IPS-18c (cell line): ENCODE results near the gene SLC25A47.
"Not testable (repeated sequence)": the region's sequence is repeated elsewhere in the genome, so short reads cannot be mapped to it uniquely, and the experiment has no call there.

Experiments used
- H3K4me3 ChIP-seq: 2 replicates; pipeline ENCODE4 v1.7.0; 2013; ENCODE audit warnings: low read depth, mild to moderate bottlenecking, low read length, moderate library complexity; ENCODE audit not compliant: insufficient read depth
- H3K9me3 ChIP-seq: one replicate; pipeline ENCODE4 v1.6.1; 2013; ENCODE audit warnings: mild to moderate bottlenecking, low read length, moderate library complexity; ENCODE audit not compliant: control insufficient read depth, insufficient read depth

Gene SLC25A47

DNA sequence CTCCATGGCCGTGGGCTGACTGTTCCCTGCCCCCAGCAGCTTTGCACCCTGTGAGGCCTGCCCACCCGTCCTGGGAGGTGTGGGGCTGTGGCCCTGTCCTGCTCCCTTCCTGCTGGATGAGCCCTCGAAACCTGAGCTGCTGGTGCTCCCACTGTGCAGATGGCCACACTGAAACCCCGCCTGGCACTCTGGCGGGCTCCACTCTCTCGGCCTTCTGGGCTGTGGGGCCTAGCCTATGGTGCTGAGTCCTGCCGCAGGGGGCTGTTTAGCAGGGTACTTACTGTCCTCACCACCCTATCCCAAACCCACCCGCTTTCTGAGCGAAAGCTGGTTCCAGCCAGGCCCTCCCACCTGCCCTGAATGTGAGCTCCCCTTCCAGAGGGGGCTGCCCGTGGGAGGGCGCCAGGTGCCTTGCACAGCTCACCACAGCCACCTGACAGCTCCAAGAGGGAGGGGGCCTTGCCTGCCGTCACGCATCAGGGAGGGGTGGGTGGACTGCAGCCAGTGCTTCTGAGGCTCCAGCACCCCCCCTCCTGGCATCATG, 7.3 kb downstream of the SLC25A47 start:
- no peak overlapping the region for H3K4me3 ChIP-seq
- H3K9me3 ChIP-seq: peaks cover 2% of the 10 kb centered on the region

DNA sequence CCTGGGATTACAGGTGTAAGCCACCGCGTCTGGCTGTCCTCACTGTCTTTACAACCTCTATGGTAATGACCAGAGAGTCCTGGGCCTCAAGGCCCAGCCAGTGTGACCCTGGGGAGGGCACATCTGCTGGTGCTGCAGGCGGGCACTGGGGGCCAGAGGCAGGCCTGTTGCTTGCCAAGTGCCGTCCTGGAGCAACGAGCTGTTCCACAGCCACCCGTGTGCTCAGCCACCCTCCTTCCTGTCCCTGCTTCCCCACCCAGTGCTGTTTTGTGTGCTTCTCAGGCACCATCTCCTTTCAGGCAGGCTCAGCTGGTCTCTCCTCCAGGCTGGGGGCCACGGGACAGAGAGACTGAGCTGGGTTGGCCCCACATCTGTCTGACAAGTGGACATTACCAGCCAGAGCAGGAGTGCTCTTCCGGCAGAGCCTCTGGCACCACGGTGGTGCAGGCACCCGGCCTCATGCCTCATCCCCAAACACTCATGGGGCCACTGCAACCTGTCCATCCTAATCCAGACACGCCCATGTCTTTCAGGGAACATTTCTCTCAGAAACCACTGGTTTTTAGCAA, 9.0 kb downstream of the SLC25A47 start:
- peaks cover 2% of the 10 kb centered on the region for H3K9me3 ChIP-seq
- H3K4me3 ChIP-seq: no peak overlapping the region

DNA sequence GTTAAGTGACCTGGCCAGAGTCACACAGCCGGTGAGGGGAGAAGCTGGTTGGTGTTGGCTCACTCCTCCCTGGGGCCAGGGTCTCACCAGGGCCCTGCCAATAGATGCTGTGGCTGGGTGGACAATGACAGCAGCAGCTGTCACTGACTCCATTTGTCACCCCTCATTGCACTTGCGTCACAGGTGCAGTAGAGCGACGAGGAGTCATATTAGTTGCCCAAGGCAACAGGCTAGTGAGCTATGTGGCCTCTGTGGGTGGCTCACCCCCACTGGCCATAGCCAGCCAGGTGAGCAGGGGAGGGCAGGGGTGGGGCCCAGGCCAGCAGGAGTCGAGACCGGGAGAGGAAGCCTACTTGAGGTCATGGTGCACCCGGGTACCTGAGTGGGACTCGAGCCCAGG, 9.7 kb downstream of the SLC25A47 start:
- Histone ChIP-seq H3K4me3 (no peak overlapping the region), H3K9me3 (peaks cover 2% of the 10 kb centered on the region)

DNA sequence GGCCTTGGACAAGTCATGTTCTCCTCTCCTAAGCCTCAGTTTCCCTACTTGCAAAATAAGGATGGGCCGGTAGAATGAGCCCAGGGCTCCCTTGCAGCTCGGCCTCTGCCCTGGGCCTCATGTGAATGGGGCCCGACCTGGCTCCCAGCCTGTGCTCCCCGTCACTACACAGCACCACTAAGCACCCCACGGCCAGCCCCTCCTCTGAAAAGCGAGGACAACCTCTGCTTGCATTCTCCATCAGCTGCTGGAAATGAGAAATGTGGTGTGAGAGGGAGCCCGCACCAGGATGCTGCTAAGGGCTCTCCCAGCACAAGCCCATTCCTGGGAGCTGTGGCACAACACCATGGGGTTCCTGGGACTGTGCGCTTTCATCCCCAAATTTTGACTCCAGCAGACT, 10.2 kb downstream of the SLC25A47 start:
- Histone ChIP-seq H3K4me3 (no peak overlapping the region), H3K9me3 (peaks cover 2% of the 10 kb centered on the region)

DNA sequence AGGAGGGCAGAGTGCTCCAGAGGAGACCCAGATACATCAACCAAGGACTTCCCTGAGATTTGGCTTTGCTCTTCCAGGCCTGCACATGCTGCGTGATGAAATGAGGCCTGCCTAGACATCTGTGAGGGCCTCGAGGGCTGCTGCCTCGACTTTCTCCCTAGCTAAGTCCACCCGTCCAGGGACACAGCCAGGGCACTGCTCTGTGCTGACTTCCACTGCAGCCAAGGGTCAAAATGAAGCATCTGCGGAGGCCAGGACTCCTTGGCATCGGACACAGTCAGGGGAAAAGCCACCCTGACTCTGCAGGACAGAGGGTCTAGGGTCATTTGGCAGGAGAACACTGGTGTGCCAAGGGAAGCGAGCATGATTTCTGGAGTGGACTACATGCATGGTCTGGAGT, 10.7 kb downstream of the SLC25A47 start:
- H3K4me3 ChIP-seq: no peak overlapping the region
- peaks cover 2% of the 10 kb centered on the region for H3K9me3 ChIP-seq

DNA sequence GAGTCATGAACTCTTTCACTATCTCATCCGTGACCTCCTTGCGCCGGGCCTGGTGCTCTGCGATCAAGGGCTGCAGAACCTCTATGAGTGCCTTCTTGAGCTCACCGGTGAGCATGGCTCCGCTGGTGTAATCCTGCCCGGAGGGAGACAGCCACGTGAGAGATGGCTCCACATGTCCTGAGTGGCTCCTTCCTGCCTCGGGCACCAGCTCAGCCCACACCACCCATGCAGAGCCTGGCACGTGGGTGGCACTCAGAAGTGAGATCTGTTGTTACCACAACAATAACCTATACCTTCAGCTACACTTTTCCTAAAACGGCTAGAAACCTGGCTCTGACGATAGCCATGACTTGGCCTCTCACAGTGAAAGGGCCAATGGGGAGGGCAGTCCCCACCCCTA, 11.8 kb downstream of the SLC25A47 start:
- H3K9me3 ChIP-seq: peaks cover 2% of the 10 kb centered on the region
- H3K4me3 ChIP-seq: no peak overlapping the region

DNA sequence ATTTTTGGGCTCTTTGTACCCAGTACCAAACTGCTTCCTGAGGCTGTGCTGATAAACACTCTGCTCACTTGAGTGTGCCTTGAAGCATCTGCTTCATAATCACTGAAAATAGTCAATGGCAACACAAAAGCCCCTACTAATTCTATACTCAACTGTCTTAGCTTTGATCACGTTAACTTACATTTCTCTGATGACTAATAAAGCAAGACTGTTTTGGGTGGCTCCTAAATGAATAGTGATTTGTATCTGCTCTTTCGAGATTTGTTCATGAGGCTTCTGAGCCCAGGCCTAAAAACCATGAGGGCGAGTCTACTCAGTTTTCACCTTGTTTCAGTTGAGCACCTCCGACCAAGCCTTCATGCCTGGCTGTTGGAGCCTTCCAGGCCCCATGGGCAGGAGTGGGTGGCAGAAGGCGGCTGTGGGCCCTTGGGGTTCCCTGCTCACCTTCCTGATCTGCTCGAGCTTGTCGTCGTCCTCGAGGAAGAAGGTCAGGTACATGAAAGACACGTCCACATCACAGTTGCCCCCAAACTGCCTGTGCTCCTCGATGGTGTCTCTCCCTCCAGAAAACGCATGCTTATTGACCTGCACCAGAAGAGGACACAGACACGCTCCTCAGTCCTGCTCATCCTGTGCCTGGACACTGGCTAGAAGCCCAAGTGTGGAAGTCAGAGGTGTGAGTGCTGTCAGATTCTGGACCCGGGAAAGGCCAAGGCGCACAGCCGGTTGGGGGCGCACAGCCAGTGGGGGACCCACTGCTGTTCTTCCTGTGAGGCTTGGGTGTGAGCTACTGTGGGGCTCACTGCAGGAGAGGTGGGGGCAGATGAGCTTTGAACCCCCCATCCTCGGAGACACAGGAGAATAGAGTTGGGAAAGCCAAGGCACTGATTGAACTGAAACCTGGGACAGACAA, 13.7 kb downstream of the SLC25A47 start:
- H3K9me3 ChIP-seq: no peaks in the 10 kb centered on the region
- no peak overlapping the region for H3K4me3 ChIP-seq

- H3K9me3 ChIP-seq: no peaks in the 10 kb centered on the region
Observed at GRCh38 chr14:100339766-100340422, 16.8 kb downstream of the SLC25A47 start.

GRCh38 chr14:100340423-100340813, 17.3 kb downstream of the SLC25A47 start:
- Histone ChIP-seq H3K9me3 (no peaks in the 10 kb centered on the region), H3K4me3 (no peak overlapping the region)

More at GRCh38 chr14:100339766-100340422, 16.8 kb downstream of the SLC25A47 start:
- no peak overlapping the region for H3K4me3 ChIP-seq

DNA sequence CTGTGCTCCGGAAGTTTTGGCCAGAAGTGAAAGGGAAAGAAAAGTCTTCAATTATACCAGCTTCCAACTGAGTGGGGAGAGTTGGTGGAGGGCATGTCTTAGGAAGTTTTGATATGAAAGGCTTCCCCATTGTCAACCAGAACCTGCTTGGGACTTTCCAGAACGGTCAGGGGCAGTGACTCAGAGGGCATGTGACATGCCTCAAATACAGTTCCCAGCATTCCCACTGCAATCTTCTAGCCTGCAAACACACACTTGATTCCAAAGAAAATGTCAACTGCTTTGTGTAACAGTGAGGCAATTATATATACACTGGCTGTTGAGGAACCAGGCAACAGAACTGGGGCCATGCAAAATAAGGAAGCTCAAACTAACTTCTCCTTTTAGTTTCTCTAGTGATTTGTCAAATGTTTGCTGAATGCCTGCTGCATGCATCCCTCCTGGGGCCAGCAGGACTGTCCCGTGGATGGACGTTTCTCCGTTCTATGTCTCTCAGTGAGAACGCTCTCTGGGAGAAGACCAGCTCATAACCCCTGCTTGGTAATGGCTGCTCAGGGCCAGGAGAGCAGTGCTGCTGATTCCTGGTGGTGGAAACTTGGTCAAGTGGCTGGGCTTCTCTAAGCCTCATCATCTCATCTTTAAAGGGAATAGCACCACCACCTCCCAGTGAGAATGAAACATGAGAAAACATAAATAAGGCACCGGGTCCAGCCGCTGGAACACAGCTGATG, 18.3 kb downstream of the SLC25A47 start:
- no peaks in the 10 kb centered on the region for H3K9me3 ChIP-seq

DNA sequence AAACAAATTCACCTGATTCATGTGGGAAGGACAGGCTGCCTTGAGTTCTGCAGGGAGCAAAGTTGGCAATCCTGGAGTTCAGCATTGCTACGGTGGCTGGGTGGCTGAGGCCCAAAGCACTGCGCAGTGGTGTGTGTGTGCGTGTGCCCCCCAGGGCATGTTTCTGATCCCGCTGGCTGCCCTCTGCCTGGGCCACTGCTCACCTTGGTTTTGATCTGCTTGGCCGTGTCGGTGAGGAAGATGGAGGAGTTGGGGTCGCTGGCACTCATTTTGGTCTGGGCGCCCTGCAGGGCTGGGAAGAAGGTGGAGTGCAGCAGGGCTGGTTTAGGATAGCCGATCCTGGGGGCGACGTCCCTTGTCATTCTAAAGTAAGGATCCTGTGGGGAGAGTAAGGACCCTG, 19.1 kb downstream of the SLC25A47 start:
- H3K9me3 ChIP-seq: no peaks in the 10 kb centered on the region
- no peak overlapping the region for H3K4me3 ChIP-seq

More for the DNA sequence above, 18.3 kb downstream of the SLC25A47 start:
- H3K4me3 ChIP-seq: no peak overlapping the region

DNA sequence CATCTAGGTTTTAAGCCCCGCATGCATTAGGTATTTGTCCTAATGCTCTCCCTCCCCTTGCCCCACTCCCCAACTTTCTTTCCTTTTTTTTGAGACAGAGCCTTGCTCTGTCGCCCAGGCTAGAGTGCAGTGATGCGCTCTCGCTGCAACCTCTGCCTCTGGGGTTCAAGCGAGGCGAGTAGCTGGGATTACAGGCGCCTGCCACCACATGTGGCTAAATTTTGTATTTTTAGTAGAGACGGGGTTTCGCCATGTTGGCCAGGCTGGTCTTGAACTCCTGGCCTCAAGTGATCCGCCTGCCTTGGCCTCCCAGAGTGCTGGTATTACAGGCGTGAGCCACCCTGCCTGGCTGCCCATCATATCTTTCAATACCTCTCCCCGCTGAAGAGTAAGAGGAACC, 19.7 kb downstream of the SLC25A47 start:
- not testable (repeated sequence) for H3K9me3 ChIP-seq, H3K4me3 ChIP-seq

DNA sequence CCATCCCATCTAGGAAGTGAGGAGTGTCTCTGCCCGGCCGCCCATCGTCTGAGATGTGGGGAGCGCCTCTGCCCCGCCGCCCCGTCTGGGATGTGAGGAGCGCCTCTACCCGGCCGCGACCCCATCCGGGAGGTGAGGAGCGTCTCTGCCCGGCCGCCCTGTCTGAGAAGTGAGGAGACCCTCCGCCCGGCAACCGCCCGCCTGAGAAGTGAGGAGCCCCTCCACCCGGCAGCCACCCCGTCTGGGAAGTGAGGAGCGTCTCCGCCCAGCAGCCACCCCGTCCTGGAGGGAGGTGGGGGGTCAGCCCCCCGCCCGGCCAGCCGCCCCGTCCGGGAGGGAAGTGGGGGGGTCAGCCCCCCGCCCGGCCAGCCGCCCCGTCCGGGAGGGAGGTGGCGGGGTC, 21.5 kb downstream of the SLC25A47 start:
- H3K4me3 ChIP-seq, H3K9me3 ChIP-seq: not testable (repeated sequence)

- Histone ChIP-seq H3K4me3 (no peak overlapping the region), H3K9me3 (no peaks in the 10 kb centered on the region)
Observed at GRCh38 chr14:100345711-100346110, 22.6 kb downstream of the SLC25A47 start.

GRCh38 chr14:100346306-100347091, 23.4 kb downstream of the SLC25A47 start:
- Histone ChIP-seq H3K4me3 (no peak overlapping the region), H3K9me3 (no peaks in the 10 kb centered on the region)

- no peak overlapping the region for H3K4me3 ChIP-seq
- H3K9me3 ChIP-seq: peaks cover 3% of the 10 kb centered on the region
Observed at GRCh38 chr14:100348253-100348729, 25.2 kb downstream of the SLC25A47 start.
